ENCODE data around the gene TRIM71. TPM values are rescaled to one million over a fixed set of nuclear protein-coding genes. Genes with fewer than 3 reads are reported as not detected.

Gene TRIM71
- total and polyA plus RNA-seq, 2 of the 13 experiments (the other 11 are each of a cell fraction or from before 2014, with no cell fraction given) = 21.7 to 76.9 TPM

GRCh38 chr3:32850226-32850625, 32.4 kb downstream of the TRIM71 start:
- POLR2A ChIA-PET = interaction anchor here (1.4 to 4.8 kb wide), 3 partner anchors 8 to 29 kb away, joined by 4 to 27 read pairs (median 4); no protein-coding TSS in a partner anchor
- WGBS (ENCODE audit: low lambda C conversion rate) = 29% methylated on average over 3 of the region's 3 CpGs
- Histone ChIP-seq H4K20me1 (ENCODE audit: insufficient read depth, low read length) (peaks cover 94% of the 10 kb centered on the region), H3K4me3 (replicated peaks in 1 of 3; ENCODE audit: insufficient read depth in 1 of 3, low read depth in 2 of 3, low read length in 3 of 3) (peak overlapping the region in 2 of 3 experiments; percentile 38 to 40; a peak in 2 of 6 replicates), H3K36me3 (replicated peaks in 1 of 2; ENCODE audit: control insufficient read depth in 1 of 2, insufficient read depth in 2 of 2, low read length in 2 of 2) (peaks cover 5 to 8% of the 10 kb centered on the region in 2 experiments; a peak in 4 of 5 replicates), H3K4me1 (ENCODE audit: insufficient read depth, low read length) (peaks cover 100% of the 10 kb centered on the region), H3K4me2 (ENCODE audit: low read depth, low read length) (peak overlapping the region; percentile 80), H2AFZ (ENCODE audit: low read length) (no peak overlapping the region), H3K27ac (ENCODE audit: extremely low read length, insufficient read depth, low read length) (peak overlapping the region; percentile 71), H3K9me3 (ENCODE audit: low read length) (no peaks in the 10 kb centered on the region), H3K79me2 (ENCODE audit: insufficient read depth, low read length) (peaks cover 96% of the 10 kb centered on the region), H3K9ac (ENCODE audit: insufficient read depth, low read depth, low read length) (peak overlapping the region; percentile 64; the same call in 1 of the 2 replicates), H3K27me3 (ENCODE audit: control insufficient read depth in 1 of 2, insufficient read depth in 2 of 2, low read length in 2 of 2) (no peaks in the 10 kb centered on the region)
- DNase-seq (ENCODE audit: low spot score) = peak; percentile 66
- CTCF ChIA-PET (ENCODE audit: low intra/inter-chr PET ratio, low total read pairs) = no interaction called here
- ATAC-seq = peak; percentile 13
- peak; percentile 8 for FAIRE-seq
- no TSS peak for BruUV-seq (replicated peaks)
- in situ Hi-C loops (cut with HindIII; ENCODE audit: extremely low pct_ligation_motif_present, low pct_unique_long_range_greater_than_20kb) = no loop called here
- intact Hi-C loops (cut with micrococcal nuclease; ENCODE audit: unreplicated experiment) = loop anchor here (2.0 kb wide), 1 partner anchor 15 kb away; no protein-coding TSS in a partner anchor
- no peak for TF ChIP-seq ZNF720 (CRISPR knock-in tag; IDR thresholded peaks at IDR 0.05)
- no peak for TF ChIP-seq SMAD1 (CRISPR knock-in tag; IDR thresholded peaks at IDR 0.05; ENCODE audit: borderline replicate concordance, low read depth)
- TF ChIP-seq HOXA7 (CRISPR knock-in tag; IDR thresholded peaks at IDR 0.05) = no peak
- no peak for TF ChIP-seq THAP11 (CRISPR knock-in tag; IDR thresholded peaks at IDR 0.05)
- peak; percentile 44; the same call in 1 of the 2 replicates for TF ChIP-seq MED1 (CRISPR knock-in tag; IDR thresholded peaks at IDR 0.05)
- TF ChIP-seq SAP130 (CRISPR knock-in tag; IDR thresholded peaks at IDR 0.05; ENCODE audit: low read depth) = peak; percentile 58
- no peak for TF ChIP-seq MAX (IDR thresholded peaks at IDR 0.05)
- no peak for TF ChIP-seq HNRNPLL (IDR thresholded peaks at IDR 0.05; ENCODE audit: low read depth, low read length, poor library complexity, severe bottlenecking)
- peak; percentile 6 for TF ChIP-seq RBM22 (optimal IDR thresholded peaks at IDR 0.05; ENCODE audit: low read length)
- TF ChIP-seq SOX5 (CRISPR knock-in tag; IDR thresholded peaks at IDR 0.05; ENCODE audit: borderline replicate concordance) = peak; percentile 37; the same call in 1 of the 2 replicates
- TF ChIP-seq ZNF850 (CRISPR knock-in tag; conservative IDR thresholded peaks at IDR 0.05) = no peak
- TF ChIP-seq, protein P1, sequence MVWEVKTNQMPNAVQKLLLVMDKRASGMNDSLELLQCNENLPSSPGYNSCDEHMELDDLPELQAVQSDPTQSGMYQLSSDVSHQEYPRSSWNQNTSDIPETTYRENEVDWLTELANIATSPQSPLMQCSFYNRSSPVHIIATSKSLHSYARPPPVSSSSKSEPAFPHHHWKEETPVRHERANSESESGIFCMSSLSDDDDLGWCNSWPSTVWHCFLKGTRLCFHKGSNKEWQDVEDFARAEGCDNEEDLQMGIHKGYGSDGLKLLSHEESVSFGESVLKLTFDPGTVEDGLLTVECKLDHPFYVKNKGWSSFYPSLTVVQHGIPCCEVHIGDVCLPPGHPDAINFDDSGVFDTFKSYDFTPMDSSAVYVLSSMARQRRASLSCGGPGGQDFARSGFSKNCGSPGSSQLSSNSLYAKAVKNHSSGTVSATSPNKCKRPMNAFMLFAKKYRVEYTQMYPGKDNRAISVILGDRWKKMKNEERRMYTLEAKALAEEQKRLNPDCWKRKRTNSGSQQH (CRISPR knock-in tag; IDR thresholded peaks at IDR 0.05; ENCODE audit: low read depth) = no peak
- TF ChIP-seq NFIC (IDR thresholded peaks at IDR 0.05; ENCODE audit: low read length) = 0 out of 2 replicates have a peak, but pooled peaks have one; percentile 36
- TF ChIP-seq SOX6 (IDR thresholded peaks at IDR 0.05) = no peak
- TF ChIP-seq SOX6 (CRISPR knock-in tag; IDR thresholded peaks at IDR 0.05) = peak; percentile 44; the same call in 1 of the 2 replicates
- no peak for TF ChIP-seq ZKSCAN1 (IDR thresholded peaks at IDR 0.05; ENCODE audit: low read length)
- no peak for TF ChIP-seq ZNF589 (CRISPR knock-in tag; conservative IDR thresholded peaks at IDR 0.05)
- no peak for TF ChIP-seq MED8 (CRISPR knock-in tag; IDR thresholded peaks at IDR 0.05; ENCODE audit: insufficient replicate concordance)
- no peak for TF ChIP-seq FOSL2 (CRISPR knock-in tag; IDR thresholded peaks at IDR 0.05)
- TF ChIP-seq, protein P2, sequence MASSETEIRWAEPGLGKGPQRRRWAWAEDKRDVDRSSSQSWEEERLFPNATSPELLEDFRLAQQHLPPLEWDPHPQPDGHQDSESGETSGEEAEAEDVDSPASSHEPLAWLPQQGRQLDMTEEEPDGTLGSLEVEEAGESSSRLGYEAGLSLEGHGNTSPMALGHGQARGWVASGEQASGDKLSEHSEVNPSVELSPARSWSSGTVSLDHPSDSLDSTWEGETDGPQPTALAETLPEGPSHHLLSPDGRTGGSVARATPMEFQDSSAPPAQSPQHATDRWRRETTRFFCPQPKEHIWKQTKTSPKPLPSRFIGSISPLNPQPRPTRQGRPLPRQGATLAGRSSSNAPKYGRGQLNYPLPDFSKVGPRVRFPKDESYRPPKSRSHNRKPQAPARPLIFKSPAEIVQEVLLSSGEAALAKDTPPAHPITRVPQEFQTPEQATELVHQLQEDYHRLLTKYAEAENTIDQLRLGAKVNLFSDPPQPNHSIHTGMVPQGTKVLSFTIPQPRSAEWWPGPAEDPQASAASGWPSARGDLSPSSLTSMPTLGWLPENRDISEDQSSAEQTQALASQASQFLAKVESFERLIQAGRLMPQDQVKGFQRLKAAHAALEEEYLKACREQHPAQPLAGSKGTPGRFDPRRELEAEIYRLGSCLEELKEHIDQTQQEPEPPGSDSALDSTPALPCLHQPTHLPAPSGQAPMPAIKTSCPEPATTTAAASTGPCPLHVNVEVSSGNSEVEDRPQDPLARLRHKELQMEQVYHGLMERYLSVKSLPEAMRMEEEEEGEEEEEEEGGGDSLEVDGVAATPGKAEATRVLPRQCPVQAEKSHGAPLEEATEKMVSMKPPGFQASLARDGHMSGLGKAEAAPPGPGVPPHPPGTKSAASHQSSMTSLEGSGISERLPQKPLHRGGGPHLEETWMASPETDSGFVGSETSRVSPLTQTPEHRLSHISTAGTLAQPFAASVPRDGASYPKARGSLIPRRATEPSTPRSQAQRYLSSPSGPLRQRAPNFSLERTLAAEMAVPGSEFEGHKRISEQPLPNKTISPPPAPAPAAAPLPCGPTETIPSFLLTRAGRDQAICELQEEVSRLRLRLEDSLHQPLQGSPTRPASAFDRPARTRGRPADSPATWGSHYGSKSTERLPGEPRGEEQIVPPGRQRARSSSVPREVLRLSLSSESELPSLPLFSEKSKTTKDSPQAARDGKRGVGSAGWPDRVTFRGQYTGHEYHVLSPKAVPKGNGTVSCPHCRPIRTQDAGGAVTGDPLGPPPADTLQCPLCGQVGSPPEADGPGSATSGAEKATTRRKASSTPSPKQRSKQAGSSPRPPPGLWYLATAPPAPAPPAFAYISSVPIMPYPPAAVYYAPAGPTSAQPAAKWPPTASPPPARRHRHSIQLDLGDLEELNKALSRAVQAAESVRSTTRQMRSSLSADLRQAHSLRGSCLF (CRISPR knock-in tag; IDR thresholded peaks at IDR 0.05; ENCODE audit: borderline replicate concordance) = no peak

All from HepG2 (cell line).